ENCODE data around the gene CAMK4.
A peak's percentile ranks its signal among the peaks of the same experiment; 100 is the strongest.

The CAMK4 gene

GRCh38 chr5:111511174-111511830, 287.1 kb downstream of the CAMK4 start:
- Mint-ChIP-seq H3K9me3 (no peaks in the 10 kb centered on the region), H3K4me1 (peaks cover 56% of the 10 kb centered on the region), H3K4me3 (peak overlapping the region; percentile 86), H3K27ac (peak overlapping the region; percentile 98), H3K36me3 (ENCODE audit: low read depth) (peaks cover 18% of the 10 kb centered on the region), H3K27me3 (ENCODE audit: low read depth, poor library complexity) (no peaks in the 10 kb centered on the region)
- no peak for DNase-seq
- TF ChIP-seq CTCF (IDR thresholded peaks at IDR 0.05): no peak

GRCh38 chr5:111511831-111512374, 287.7 kb downstream of the CAMK4 start:
- no peak for TF ChIP-seq CTCF (IDR thresholded peaks at IDR 0.05)
- Mint-ChIP-seq H3K9me3 (no peaks in the 10 kb centered on the region), H3K27me3 (ENCODE audit: low read depth, poor library complexity) (no peaks in the 10 kb centered on the region), H3K36me3 (ENCODE audit: low read depth) (peaks cover 14% of the 10 kb centered on the region), H3K4me3 (peak overlapping the region; percentile 86), H3K27ac (peak overlapping the region; percentile 98), H3K4me1 (peaks cover 56% of the 10 kb centered on the region)
- peak; percentile 72 for DNase-seq

- H3K9me3 Mint-ChIP-seq: no peaks in the 10 kb centered on the region
- DNase-seq: peak; percentile 95
- H3K27me3 Mint-ChIP-seq (ENCODE audit: low read depth, poor library complexity): no peaks in the 10 kb centered on the region
- peak within 1 kb of the TSS; percentile 86 for H3K4me3 Mint-ChIP-seq
- peaks cover 56% of the 10 kb centered on the region for H3K4me1 Mint-ChIP-seq
- TF ChIP-seq CTCF (IDR thresholded peaks at IDR 0.05): no peak
- peaks cover 8% of the 10 kb centered on the region for H3K36me3 Mint-ChIP-seq (ENCODE audit: low read depth)
- H3K27ac Mint-ChIP-seq: peak within 1 kb of the TSS; percentile 98
Measured at GRCh38 chr5:111512375-111513130, 288.4 kb downstream of the CAMK4 start, which contains the start of gene STARD4. Gene STARD4 (minus strand): TSS chr5:111512535. CDS start chr5:111507433, 5,102 bp downstream.

GRCh38 chr5:111513131-111513520, 288.9 kb downstream of the CAMK4 start:
- H3K27me3 Mint-ChIP-seq (ENCODE audit: low read depth, poor library complexity): no peaks in the 10 kb centered on the region
- DNase-seq: no peak
- TF ChIP-seq CTCF (IDR thresholded peaks at IDR 0.05): no peak
- no peaks in the 10 kb centered on the region for H3K9me3 Mint-ChIP-seq
- peaks cover 56% of the 10 kb centered on the region for H3K4me1 Mint-ChIP-seq
- peak overlapping the region; percentile 98 for H3K27ac Mint-ChIP-seq
- peak overlapping the region; percentile 86 for H3K4me3 Mint-ChIP-seq
- H3K36me3 Mint-ChIP-seq (ENCODE audit: low read depth): peaks cover 4% of the 10 kb centered on the region

GRCh38 chr5:111514087-111514486, 289.9 kb downstream of the CAMK4 start:
- no peak for TF ChIP-seq CTCF (IDR thresholded peaks at IDR 0.05)
- Mint-ChIP-seq H3K27ac (peak overlapping the region; percentile 91), H3K4me1 (peaks cover 56% of the 10 kb centered on the region), H3K9me3 (no peaks in the 10 kb centered on the region), H3K4me3 (peak overlapping the region; percentile 72), H3K36me3 (ENCODE audit: low read depth) (peaks cover 4% of the 10 kb centered on the region), H3K27me3 (ENCODE audit: low read depth, poor library complexity) (no peaks in the 10 kb centered on the region)
- no peak for DNase-seq
